Endometrial microvascular endothelial cells (primary cell): ENCODE results near the gene MEGF10. TPM values are rescaled to one million over a fixed set of nuclear protein-coding genes. Genes with fewer than 3 reads are reported as not detected.

Experiments used
- in situ Hi-C: cut with HindIII; loops from 2 replicates; pipeline ENCODE4 v1.10.0; 2017; ENCODE audit warnings: low sequenced_read_pairs, low pct_unique_long_range_greater_than_20kb; ENCODE audit errors: inconsistent ontology term
- total RNA-seq: library from RNA; depleted of rRNA; stranded (reverse); fragments of >200 nt; gene quantifications from one replicate; pipeline ENCODE4 v1.2.3, GENCODE V29; 2015; ENCODE audit errors: inconsistent ontology term

MEGF10 gene
- total RNA-seq, 1 donor from 2014 or later, result not detected

DNA sequence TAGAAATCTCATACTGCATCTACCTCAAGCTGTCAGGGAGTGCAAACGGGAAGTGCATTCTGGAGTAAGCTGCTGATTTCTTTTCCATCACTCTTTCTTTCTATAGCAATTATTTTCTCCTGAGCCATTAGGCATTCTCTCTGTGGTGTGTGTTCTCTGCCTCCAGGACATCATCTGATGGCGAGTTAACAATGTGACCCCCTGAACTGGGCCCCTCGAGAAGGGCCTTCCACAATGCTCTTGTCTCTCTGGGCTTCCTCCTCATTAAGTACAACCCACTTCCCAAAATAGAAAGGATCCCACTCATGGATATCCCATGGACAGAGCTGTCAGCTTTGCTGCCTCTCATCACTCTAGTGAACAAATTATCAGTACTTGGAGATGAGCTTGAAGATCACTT, 130.2 kb downstream of the MEGF10 start:
- in situ Hi-C loops, result no loop called here

DNA sequence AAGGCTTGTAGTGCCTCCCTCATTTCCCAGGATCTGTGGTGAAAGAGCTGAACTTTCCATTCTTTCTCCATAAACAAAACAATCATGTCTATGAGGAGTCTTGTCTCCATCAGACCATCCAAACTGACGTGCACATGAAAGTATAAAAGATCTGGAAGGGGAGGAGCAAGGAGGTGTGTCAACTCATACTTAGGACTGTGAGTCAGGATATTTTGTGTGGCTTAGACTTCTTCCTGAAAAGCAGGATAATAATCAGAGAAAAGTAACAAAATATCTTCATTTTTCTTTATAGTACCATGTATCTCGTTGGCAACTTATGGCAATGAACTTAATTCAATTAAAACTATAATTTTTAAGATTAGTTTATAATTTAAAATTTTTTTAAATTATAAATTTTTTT, 130.9 kb downstream of the MEGF10 start:
- in situ Hi-C loops, result no loop called here

DNA sequence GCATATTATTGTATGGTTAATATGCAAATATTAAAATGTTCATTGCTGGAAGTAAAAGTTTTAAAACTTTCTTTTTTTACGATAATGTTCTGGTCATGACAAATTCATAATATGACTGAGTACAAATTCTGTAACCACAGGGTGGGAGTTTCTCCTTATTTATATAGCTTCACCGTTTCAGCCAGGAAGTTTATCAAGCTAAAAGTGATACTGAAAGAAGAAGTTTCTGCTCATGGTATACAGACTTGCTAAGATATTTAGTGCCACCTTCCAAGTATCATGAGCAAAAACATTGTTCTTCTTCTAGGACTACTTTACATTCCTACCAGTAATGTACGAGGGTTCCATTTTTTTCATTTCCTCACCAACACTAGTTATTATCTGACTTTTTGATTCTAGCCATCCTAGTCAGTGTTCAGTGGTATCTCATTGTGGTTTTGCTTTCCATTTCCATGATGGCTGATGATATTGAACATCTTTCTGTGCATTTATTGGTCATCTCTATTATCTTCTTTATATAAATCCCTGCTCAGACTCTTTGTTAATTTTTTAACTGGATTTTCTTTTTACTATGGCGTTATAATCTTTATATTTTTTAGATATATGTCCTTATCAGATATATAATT, 132.7 kb downstream of the MEGF10 start:
- in situ Hi-C loops, result no loop called here

DNA sequence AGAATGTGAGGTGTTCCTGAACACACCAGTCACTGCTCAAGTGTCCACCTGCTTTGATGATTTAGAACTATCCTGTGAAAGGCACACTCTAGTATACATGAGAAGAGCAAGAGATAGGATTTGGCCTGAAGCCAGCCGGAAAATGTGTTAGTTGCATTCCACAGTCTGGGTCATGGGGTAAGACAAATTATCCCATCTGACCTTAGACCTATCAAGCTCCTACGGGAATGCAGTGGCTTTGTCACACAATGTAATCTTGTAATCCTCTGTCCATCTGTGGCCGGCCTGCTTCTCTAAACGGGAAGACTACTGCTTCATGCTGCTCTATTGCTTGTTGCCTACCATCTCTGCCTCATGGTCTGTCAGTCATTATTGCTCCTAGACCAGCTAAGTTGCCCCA, 134.4 kb downstream of the MEGF10 start:
- in situ Hi-C loops, result no loop called here

DNA sequence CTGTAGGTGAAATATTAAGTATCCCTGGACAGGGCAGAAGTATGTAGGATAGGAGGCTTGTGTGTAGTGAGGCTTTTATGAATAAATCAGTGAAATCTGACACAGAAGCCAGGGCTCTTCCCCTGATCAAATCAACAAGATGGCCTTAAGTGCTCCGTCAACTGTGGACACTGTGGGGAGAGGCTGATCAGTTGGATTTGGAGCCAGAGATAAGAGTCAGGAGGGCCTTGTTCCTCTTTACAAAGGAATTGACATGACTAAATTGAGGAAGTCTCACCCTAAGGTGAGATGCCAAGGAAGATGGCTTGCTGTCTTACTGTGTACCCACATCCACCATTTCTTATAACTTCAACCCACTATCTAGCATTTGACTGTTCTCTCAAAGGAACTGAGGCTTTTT, 135.3 kb downstream of the MEGF10 start:
- in situ Hi-C loops, result no loop called here

DNA sequence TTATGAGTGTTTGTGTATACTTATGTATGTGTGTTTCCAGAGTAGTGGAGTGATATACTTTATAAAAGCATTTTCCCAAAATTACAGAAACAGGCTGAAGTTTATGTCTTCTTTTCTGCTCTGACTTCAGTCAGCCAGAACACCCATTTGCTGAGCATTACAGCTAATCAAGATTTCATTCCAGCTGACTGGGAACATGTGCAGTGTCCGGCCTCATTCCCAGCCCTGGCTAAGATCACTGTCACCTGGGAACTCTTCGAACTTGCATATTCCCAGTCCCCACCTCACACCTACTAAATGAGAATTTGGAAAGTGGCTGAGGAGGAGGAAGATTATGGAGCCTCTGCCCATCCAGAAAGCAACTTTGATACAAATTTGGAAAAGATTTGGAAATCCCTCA, 136.1 kb downstream of the MEGF10 start:
- in situ Hi-C loops, result no loop called here

DNA sequence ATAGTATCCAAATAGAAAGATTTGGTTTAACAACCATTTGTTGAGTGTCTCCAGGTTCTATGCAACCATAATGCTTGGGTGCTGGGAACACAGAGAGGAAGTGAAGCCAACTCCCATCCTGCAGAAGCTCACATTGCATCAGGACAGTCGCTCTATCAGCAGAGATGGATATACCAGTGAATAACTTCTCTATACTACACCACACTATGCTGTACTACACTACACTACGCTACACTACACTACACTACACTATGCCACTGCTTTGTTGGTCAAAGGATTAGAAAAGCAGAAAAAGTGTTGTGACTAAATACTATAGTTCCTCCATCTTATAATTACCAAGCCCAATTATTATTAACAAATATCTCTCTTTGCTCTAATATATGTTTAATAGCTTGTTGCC, 137.7 kb downstream of the MEGF10 start:
- in situ Hi-C loops, result no loop called here

DNA sequence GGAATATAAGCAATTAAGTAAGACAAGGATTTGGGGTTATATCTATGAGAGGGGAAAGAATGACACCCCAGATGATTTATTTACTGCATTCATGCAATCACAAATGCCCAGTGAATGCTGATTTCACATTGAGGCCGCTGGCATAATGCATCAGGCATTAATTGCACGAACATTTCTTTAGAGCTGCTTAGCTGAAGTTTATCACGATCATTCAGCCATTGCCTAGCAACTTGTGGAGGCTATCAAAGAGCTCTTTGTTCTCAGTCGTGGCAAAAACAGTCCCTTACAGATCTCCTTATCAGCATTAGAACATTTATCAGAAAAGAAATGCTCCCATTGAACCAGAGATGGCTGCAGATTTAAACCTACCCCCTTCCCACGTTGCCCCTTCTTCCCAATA, 138.2 kb downstream of the MEGF10 start:
- in situ Hi-C loops, result no loop called here

DNA sequence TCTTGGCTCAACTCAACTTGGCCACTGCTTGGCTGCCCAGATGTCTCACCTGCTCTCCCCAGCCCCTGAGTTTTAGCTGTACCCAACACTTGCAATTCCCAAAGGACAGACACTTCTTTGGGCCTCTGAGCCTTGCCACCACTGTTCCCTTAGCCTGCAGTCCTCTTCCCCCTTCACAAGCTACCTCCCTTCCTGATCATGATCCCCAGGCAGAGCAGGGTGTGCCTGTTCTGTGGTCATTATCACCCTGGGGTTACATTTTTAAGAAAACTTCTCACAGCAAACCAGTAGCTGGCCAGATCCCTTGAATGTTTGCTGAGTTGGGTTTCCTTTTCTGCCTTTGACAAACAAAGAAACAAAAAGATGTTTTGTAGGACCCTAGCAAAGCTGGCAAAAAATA, 139.3 kb downstream of the MEGF10 start:
- in situ Hi-C loops, result no loop called here

DNA sequence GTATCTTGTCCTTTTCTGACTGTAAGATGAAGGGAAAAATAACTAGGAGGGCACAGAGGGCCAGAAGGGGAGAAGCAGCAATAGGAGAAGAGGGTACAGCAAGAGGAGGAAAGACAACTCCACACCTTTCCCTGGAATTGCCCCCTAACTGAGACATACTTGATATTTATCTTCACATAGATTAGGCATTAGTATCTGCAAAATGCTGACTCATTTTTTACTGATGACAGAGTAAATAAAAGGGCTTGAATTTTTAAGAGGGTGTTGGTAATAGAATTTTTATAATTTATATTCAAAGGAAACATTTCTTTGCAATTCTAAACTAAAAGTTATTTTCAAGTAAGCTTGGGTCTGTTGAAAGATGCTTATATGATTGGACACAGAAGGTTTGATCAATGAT, 140.0 kb downstream of the MEGF10 start:
- in situ Hi-C loops, result no loop called here

DNA sequence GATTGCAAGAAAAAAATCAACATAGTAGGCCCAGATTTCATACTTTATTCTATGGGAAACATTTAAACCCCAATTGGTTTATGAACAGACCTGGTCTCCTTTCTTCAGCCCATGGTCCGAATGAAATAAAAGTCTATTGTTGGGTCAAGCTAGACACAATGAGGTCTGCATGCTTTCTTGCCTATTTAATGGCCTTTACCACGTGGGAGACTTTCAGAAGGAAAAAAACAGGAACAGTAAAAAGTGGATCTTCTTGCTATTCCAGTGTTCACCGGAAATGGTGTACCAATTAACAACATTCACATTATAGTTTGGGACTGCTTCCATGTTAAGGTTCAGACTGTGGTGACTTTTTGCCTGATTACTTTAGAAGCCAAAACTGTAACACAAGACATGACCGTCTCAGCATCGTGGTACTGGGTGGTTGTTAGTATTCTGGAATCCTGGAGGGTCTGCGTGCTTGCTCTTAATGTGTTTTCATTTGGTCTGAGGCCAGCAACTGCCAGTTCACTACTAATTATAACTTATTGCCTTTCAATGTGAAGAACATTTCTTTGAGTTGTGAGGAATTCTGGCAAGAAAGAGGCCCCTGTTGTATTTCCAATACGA, 141.5 kb downstream of the MEGF10 start:
- in situ Hi-C loops, result no loop called here

DNA sequence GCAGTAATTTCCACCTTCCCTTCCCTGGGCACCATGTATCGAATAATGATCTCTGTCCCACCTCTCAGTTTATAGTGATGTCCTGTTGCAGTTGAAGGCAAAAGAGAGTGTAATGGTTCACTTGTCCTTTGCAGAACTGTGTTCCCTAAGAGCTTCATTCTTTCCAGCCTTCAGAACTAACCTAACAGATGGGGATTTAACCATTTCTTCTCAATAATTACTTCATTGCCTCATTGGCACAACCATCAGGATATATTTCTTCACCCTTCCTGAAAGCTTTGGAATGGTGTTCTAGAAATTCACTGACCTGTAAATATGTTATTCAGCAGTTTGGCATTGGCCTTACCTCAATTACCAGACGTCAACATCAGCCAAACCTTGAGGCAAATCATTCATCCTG, 142.9 kb downstream of the MEGF10 start:
- in situ Hi-C loops, result no loop called here

DNA sequence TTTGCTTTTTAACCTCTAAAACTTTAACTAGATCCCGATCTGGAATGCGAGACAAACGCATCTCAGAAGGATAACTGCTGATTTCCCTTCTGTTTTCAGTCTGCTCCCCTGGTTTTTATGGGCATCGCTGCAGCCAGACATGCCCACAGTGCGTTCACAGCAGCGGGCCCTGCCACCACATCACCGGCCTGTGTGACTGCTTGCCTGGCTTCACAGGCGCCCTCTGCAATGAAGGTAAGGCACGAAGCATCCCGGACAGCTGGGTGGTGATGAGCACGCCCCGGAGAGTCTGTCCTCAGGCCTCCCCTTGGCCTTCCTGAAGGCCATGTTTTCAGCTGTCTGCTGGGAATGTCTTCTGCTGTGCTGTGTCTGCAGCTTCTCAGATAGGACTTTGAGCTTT, 144.0 kb downstream of the MEGF10 start:
- in situ Hi-C loops, result no loop called here

DNA sequence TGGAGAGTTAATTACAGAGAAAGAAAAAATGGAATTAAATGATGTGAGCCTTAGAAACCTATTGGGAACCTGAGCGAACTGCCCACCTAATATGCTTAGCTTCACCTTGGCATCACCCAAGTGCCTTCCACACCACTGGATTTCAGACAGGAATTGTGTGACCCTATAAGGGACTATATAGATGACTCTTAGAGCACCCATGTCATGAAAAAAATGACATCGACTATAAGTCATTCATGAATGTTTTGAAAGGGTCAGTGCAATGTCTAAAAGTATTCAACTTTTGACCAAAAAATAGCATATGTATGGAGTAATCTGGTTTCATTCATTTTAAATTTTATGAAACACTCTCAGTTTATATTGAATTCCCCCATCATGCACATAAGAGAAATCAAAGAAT, 145.2 kb downstream of the MEGF10 start:
- in situ Hi-C loops, result no loop called here

DNA sequence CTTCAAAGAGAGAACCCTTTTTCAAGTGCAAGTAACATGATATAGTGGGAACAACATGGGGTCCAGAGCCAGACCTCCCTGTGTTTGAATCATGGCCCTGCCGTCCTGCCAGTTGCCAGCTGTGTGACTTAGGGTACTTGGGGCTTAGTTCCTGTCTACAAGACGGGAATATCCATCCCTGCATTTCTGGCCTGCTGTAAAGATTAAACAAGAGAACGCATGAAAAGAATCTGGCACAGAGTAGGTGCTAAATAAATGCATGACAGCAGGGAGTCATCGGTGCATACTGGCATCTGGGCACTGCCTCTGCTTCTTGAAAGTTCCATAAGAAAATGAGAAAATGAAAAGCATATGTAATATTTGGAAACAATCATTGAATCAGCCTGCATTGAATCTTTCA, 149.0 kb downstream of the MEGF10 start:
- in situ Hi-C loops, result no loop called here

DNA sequence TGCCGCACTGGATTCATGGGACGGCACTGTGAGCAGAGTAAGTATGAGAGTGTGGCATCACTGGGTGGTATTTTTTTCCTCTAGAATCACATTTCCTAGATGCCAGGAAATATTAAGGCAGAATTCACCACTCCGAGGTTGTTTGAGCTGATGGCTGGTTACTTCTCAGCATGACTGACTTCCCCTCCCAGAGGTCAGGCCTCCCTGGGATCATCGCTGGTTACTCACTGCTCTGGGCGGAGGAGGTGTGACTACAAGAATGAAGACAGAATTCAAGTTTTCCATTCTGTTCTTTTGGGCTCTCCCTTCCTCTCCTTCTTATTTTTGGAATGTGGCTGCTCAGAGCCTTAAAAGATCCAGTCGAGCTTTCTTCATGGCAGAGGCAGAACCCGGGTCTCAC, 150.2 kb downstream of the MEGF10 start:
- in situ Hi-C loops, result no loop called here

DNA sequence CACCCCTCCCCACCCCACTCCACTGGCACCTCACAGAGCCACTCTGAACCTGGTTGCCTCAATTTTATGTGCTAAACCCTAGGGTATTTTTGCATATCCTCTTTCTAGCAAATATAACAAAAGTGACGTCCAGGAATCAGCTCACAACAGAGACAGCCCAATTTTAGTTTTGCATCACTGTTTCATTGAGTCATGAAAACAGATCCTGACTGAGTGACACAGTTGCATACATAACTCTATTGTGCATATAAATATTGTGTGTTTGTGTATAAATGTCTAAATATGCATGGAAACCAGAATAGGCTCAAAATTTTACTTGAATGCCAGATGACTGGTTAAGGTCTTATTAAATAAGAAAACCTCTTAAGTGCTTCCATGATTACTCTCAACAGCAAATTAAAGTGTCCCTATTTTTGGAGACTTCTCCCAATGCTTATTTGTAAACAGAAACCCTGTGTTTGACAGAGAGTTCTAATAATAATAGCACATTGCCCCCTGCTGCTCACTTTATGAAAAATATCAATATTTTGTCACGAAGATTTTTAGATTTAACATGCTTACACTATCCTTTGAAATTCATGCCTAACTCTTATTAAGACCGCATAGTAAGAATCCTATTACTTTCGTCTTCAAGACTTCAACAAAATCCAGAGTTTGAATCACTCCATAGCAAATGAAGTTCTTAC, 151.3 kb downstream of the MEGF10 start:
- in situ Hi-C loops, result no loop called here

DNA sequence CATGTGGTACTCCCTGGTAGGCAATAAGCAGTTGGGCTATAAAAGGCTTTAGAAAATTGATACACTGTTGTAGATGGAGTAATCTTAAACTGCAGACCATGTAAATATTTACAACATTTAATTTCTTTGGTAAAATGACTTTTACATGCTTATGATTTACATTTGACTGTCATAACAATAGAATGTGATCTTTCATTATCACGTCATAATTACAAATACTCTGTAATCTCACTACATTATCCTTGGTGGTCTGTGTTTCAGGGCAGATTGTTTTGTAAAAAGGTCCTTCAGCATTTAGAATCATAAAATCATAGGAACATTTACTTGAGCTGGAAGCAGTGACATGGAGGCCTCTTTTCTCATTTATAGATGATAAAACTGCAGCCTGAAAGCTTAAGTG, 153.6 kb downstream of the MEGF10 start:
- in situ Hi-C loops, result no loop called here

DNA sequence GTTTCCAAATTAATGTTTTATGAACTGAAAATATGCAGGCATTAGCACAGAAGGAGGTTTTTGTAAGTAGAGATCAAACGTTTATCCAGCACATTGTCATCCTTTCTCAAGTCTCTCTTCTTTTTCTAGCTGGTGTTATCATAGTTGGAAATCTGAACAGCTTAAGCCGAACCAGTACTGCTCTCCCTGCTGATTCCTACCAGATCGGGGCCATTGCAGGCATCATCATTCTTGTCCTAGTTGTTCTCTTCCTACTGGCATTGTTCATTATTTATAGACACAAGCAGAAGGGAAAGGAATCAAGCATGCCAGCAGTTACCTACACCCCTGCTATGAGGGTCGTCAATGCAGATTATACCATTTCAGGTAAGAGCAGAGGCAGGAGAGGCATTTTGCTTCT, 154.7 kb downstream of the MEGF10 start:
- in situ Hi-C loops, result no loop called here

DNA sequence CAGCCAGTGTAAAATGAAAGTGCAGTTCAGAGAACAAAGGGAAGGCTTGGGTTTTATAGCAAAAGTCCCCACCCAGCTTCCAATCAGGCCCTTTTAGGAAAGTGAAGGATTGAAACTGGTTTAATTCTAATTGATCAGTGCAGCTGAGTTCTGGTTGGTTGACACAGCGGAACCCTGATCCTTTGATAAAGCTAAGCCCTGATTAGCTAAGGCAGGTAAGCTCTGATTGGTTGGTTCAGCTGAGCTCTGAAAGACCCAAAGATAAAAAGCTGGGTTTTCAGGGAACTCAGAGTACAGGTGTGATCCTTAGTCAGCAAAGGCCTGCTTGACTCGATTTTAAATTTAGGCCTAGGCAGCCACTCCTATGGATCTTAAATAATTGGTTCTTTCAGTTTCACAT, 156.0 kb downstream of the MEGF10 start:
- in situ Hi-C loops, result no loop called here

DNA sequence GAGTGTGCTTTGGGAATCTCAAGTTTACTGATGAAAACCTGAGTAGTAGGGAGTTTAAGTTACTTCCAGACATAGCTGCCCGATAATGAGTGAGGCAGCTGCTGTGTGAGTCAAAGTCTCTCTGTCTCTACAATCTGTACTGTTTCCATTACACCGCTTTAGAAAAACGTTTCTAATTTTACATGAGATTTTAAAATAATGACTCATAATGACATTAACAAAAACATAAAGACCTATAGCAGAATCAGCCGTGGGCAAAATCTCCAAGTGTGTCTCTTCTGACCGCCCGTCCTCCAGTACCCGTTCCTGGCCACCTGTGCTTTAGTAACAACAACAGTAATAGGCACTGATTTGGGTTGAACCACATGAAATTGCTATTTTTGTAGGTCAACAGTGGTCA, 157.2 kb downstream of the MEGF10 start:
- in situ Hi-C loops, result no loop called here
